ENCODE measurements around the gene MEGF11.

Gene MEGF11

GRCh38 chr15:66110864-66111263, 142.7 kb downstream of the MEGF11 start:
- TF ChIP-seq GATA3 (IDR thresholded peaks at IDR 0.05; ENCODE audit: low read depth, low read length) (no peak), GATA2 (IDR thresholded peaks at IDR 0.05; ENCODE audit: low read depth, low read length) (no peak)

- TF ChIP-seq GATA3 (IDR thresholded peaks at IDR 0.05; ENCODE audit: low read depth, low read length) (no peak), GATA2 (IDR thresholded peaks at IDR 0.05; ENCODE audit: low read depth, low read length) (no peak)
These were observed 143.7 kb downstream of the MEGF11 start for GRCh38 chr15:66109826-66110225.

GRCh38 chr15:66108483-66109265, 144.9 kb downstream of the MEGF11 start:
- TF ChIP-seq GATA2 (IDR thresholded peaks at IDR 0.05; ENCODE audit: low read depth, low read length) = no peak
- TF ChIP-seq GATA3 (IDR thresholded peaks at IDR 0.05; ENCODE audit: low read depth, low read length) = no peak

GRCh38 chr15:66107070-66107469, 146.5 kb downstream of the MEGF11 start:
- TF ChIP-seq GATA2 (IDR thresholded peaks at IDR 0.05; ENCODE audit: low read depth, low read length) (no peak), GATA3 (IDR thresholded peaks at IDR 0.05; ENCODE audit: low read depth, low read length) (no peak)

- TF ChIP-seq GATA2 (IDR thresholded peaks at IDR 0.05; ENCODE audit: low read depth, low read length) (no peak), GATA3 (IDR thresholded peaks at IDR 0.05; ENCODE audit: low read depth, low read length) (no peak)
These were observed 148.0 kb downstream of the MEGF11 start for GRCh38 chr15:66105286-66106265.

GRCh38 chr15:66103293-66103590, 150.3 kb downstream of the MEGF11 start:
- no peak for TF ChIP-seq GATA3 (IDR thresholded peaks at IDR 0.05; ENCODE audit: low read depth, low read length)
- TF ChIP-seq GATA2 (IDR thresholded peaks at IDR 0.05; ENCODE audit: low read depth, low read length) = no peak

- no peak for TF ChIP-seq GATA3 (IDR thresholded peaks at IDR 0.05; ENCODE audit: low read depth, low read length)
These were observed 150.8 kb downstream of the MEGF11 start for GRCh38 chr15:66102563-66103292.

- TF ChIP-seq GATA2 (IDR thresholded peaks at IDR 0.05; ENCODE audit: low read depth, low read length) = no peak
- no peak for TF ChIP-seq GATA3 (IDR thresholded peaks at IDR 0.05; ENCODE audit: low read depth, low read length)
These were observed 151.7 kb downstream of the MEGF11 start for GRCh38 chr15:66101715-66102395.

GRCh38 chr15:66100761-66101160, 152.8 kb downstream of the MEGF11 start:
- TF ChIP-seq GATA2 (IDR thresholded peaks at IDR 0.05; ENCODE audit: low read depth, low read length) (no peak), GATA3 (IDR thresholded peaks at IDR 0.05; ENCODE audit: low read depth, low read length) (no peak)

GRCh38 chr15:66099950-66100671, 153.4 kb downstream of the MEGF11 start:
- TF ChIP-seq GATA2 (IDR thresholded peaks at IDR 0.05; ENCODE audit: low read depth, low read length) = no peak

GRCh38 chr15:66098022-66098363, 155.6 kb downstream of the MEGF11 start:
- no peak for TF ChIP-seq GATA3 (IDR thresholded peaks at IDR 0.05; ENCODE audit: low read depth, low read length)
- TF ChIP-seq GATA2 (IDR thresholded peaks at IDR 0.05; ENCODE audit: low read depth, low read length) = no peak

GRCh38 chr15:66097151-66098021, 156.2 kb downstream of the MEGF11 start:
- TF ChIP-seq GATA2 (IDR thresholded peaks at IDR 0.05; ENCODE audit: low read depth, low read length) = no peak
- no peak for TF ChIP-seq GATA3 (IDR thresholded peaks at IDR 0.05; ENCODE audit: low read depth, low read length)
